ENCODE measurements around the gene GALNT10.

Gene GALNT10

GRCh38 chr5:154366353-154366752 is 175.8 kb downstream of the GALNT10 start:
- TF ChIP-seq CTCF (conservative IDR thresholded peaks at IDR 0.05): no peak
- no peak overlapping the region for H3K27ac ChIP-seq

GRCh38 chr5:154367101-154367500 is 176.6 kb downstream of the GALNT10 start:
- H3K27ac ChIP-seq: no peak overlapping the region
- no peak for TF ChIP-seq CTCF (conservative IDR thresholded peaks at IDR 0.05)

GRCh38 chr5:154368041-154368800 is 177.7 kb downstream of the GALNT10 start:
- no peak overlapping the region for H3K27ac ChIP-seq
- no peak for TF ChIP-seq CTCF (conservative IDR thresholded peaks at IDR 0.05)

GRCh38 chr5:154369682-154370081 is 179.1 kb downstream of the GALNT10 start:
- no peak overlapping the region for H3K27ac ChIP-seq
- no peak for TF ChIP-seq CTCF (conservative IDR thresholded peaks at IDR 0.05)

DNA sequence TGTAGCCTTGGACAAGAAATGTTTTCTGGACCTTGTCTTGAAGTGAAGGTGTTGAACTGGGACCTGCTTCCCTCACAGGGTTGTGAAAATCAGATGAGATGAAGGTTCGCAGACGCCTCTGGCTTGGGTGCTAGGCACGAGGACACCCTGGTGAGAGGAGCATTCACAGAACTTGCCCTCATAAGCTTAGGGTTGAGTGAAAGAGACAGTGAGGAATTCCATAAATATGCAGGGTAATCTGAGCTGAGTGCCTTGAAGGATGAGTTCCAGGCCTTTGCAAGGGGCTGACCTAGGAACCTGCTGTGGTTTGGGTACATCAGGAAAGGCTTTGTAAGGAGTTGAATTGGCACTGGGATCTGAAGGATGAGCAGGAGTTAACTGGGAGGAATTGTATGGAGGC is 179.6 kb downstream of the GALNT10 start:
- TF ChIP-seq CTCF (conservative IDR thresholded peaks at IDR 0.05): no peak
- no peak overlapping the region for H3K27ac ChIP-seq

- TF ChIP-seq CTCF (conservative IDR thresholded peaks at IDR 0.05): no peak
- no peak overlapping the region for H3K27ac ChIP-seq
Measured at GRCh38 chr5:154370813-154371212, 180.3 kb downstream of the GALNT10 start.

- no peak overlapping the region for H3K27ac ChIP-seq
- TF ChIP-seq CTCF (conservative IDR thresholded peaks at IDR 0.05): no peak
Measured at GRCh38 chr5:154371687-154372086, 181.2 kb downstream of the GALNT10 start.
